Measurements from ENCODE around the gene ENTR1.

GRCh38 chr9:136353757-136354488 is 56.5 kb downstream of the ENTR1 start:
- TF ChIP-seq CTCF (tag by site-specific recombination; IDR thresholded peaks at IDR 0.05), result no peak
- TF ChIP-seq ZIC2 (tag by site-specific recombination; IDR thresholded peaks at IDR 0.05), result 0 out of 2 replicates have a peak, but pooled peaks have one; percentile 6
- no peak for TF ChIP-seq ZNF585B (tag by site-specific recombination; IDR thresholded peaks at IDR 0.05)

Measured in HEK293 (cell line).